Immature natural killer cell (primary cell): ENCODE data around the gene DEPP1. TPM values are rescaled to one million over a fixed set of nuclear protein-coding genes. Genes with fewer than 3 reads are reported as not detected.

Experiments used
- DNase-seq, 3 donors: peaks; one replicate each; pipeline ENCODE4 v3.0.0; 2022; ENCODE audit warnings: mixed read lengths in 1 of 3
- H3K27ac Mint-ChIP-seq, 6 donors: one replicate each; pipeline ENCODE4 v1.8.0; 2020; ENCODE audit warnings: mixed read lengths in 6 of 6, mild to moderate bottlenecking in 5 of 6, inconsistent platforms in 4 of 6, moderate library complexity in 3 of 6
- H3K27me3 Mint-ChIP-seq, 3 donors: one replicate each; pipeline ENCODE4 v1.8.0; 2020 to 2021; ENCODE audit warnings: low read depth in 3 of 3, mild to moderate bottlenecking in 3 of 3, mixed read lengths in 3 of 3, moderate library complexity in 3 of 3, inconsistent platforms in 1 of 3
- H3K36me3 Mint-ChIP-seq, 3 donors: one replicate each; pipeline ENCODE4 v1.8.0; 2020; ENCODE audit warnings: mixed read lengths in 3 of 3, inconsistent platforms in 2 of 3, mild to moderate bottlenecking in 2 of 3
- H3K4me1 Mint-ChIP-seq, 2 donors: one replicate each; pipeline ENCODE4 v1.8.0; 2020; ENCODE audit warnings: inconsistent platforms in 2 of 2, mild to moderate bottlenecking in 2 of 2, mixed read lengths in 2 of 2, moderate library complexity in 1 of 2
- H3K4me3 Mint-ChIP-seq, 5 donors: one replicate each; pipeline ENCODE4 v1.8.0; 2020; ENCODE audit warnings: mild to moderate bottlenecking in 5 of 5, mixed read lengths in 5 of 5, inconsistent platforms in 3 of 5, moderate library complexity in 3 of 5
- H3K9me3 Mint-ChIP-seq, 6 donors: one replicate each; pipeline ENCODE4 v1.8.0; 2020; ENCODE audit warnings: mild to moderate bottlenecking in 6 of 6, mixed read lengths in 6 of 6, inconsistent platforms in 4 of 6, moderate library complexity in 3 of 6
- polyA plus RNA-seq, 3 donors: library from polyadenylated mRNA; unstranded; fragments of 300-500 nt; fragmentation: Illumina TruSeq; gene quantifications; one replicate each; pipeline ENCODE4 v1.2.3, GENCODE V29; 2021

The DEPP1 gene
- polyA plus RNA-seq, 3 donors from 2014 or later, result not detected

DNA sequence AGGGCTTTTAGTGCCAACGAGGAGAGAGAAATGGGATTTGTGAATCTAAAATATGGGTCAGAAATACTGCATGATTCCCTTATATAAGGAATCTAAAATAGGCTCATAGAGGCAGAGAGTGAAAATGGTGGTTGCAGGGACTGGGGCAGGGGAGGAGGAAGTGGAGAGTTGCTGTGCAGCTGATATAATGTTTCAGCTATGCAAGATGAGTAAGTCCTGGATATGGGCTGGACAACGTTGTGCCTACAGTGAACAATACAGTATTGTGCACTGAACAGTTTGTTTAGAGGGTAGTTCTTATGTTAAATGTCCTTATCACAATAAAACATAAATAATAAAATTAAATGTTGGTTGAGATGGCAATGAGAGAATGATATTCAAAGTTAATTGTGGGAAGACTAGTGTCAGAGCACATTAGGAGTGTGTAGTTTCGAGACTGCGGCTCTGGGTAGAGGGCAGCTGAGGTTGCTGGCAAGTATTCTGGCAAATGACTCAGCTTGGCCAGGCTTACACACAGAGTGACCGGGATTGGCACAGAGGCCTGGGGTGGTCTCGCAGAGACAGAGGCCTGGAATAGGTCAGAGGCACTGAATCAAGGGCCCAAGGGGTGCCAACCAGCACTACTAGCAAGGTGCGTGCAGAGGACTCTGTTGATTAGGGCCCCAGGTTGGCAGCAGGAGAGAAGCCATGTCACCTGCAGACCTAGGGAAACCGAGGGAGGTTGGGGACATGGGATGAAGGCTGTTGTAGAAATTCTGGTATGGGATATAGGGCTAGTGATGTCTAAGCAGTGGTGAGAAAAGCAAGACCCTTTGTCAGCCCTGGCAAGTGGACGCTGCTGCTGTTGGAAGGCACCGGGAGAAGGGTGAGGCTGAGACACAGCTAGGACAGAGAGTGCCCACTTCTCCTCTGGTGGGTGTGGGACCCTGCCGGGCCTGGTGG is 2.8 kb upstream of the DEPP1 start:
- H3K9me3 Mint-ChIP-seq, result no peaks in the 10 kb centered on the region
- peaks cover 12 to 29% (median 23%) of the 10 kb centered on the region in 3 donors for H3K36me3 Mint-ChIP-seq
- DNase-seq, result no peak
- H3K27ac Mint-ChIP-seq, result peak overlapping the region in 2 of 6 donors; percentile 1 to 39
- H3K27me3 Mint-ChIP-seq, result peaks cover 0 to 3% (median 0%) of the 10 kb centered on the region in 3 donors
- no peak overlapping the region for H3K4me3 Mint-ChIP-seq
- H3K4me1 Mint-ChIP-seq, result peaks cover 0 to 8% of the 10 kb centered on the region in 2 donors

DNA sequence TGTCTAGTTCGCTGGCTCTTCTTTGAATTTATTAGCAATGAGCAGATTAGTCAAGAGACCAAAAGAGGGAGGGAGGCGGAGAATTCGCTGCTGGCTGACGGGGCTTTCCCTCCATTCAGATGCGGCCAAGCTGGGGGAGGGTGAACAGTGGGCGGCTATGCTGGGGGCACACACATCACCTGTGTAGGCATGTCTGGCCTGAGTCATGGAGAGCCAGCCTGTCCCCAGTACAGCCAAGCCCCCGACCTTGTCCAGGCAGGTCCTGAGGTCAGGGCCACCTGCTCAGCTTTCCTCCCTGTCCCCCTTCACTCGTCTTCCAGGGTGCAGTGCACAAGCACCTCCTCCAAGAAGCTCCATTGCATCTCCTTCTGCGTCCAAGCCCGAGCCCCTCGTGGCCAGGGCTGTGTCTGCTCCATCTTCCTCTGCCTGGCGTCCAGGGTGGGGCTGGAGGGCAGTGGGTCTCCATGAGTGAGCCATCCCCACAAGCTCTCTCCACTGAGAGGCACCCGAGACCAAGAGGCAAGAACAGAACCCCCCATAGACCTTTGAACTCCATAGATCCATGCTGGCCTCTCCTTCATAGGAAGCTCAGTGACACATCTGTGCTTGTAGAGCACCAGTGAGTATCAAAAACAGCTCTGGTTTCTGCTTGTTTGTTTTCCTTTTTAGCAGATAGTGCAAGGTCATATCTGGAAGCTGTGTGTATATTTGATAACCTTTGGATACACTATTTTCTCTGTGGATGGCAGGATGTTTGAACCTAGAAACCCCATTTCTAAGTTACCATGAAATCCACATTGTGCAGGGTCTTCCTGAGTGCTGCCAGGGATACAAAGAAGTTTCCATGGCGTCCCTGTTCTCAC is 1.9 kb upstream of the DEPP1 start:
- no peak for DNase-seq
- Mint-ChIP-seq H3K4me3 (no peak overlapping the region), H3K27me3 (peaks cover 0 to 3% (median 3%) of the 10 kb centered on the region in 3 donors), H3K27ac (peak overlapping the region in 1 of 6 donors; percentile 19), H3K36me3 (peaks cover 4 to 23% (median 14%) of the 10 kb centered on the region in 3 donors), H3K9me3 (no peaks in the 10 kb centered on the region), H3K4me1 (peaks cover 0 to 9% of the 10 kb centered on the region in 2 donors)

DNA sequence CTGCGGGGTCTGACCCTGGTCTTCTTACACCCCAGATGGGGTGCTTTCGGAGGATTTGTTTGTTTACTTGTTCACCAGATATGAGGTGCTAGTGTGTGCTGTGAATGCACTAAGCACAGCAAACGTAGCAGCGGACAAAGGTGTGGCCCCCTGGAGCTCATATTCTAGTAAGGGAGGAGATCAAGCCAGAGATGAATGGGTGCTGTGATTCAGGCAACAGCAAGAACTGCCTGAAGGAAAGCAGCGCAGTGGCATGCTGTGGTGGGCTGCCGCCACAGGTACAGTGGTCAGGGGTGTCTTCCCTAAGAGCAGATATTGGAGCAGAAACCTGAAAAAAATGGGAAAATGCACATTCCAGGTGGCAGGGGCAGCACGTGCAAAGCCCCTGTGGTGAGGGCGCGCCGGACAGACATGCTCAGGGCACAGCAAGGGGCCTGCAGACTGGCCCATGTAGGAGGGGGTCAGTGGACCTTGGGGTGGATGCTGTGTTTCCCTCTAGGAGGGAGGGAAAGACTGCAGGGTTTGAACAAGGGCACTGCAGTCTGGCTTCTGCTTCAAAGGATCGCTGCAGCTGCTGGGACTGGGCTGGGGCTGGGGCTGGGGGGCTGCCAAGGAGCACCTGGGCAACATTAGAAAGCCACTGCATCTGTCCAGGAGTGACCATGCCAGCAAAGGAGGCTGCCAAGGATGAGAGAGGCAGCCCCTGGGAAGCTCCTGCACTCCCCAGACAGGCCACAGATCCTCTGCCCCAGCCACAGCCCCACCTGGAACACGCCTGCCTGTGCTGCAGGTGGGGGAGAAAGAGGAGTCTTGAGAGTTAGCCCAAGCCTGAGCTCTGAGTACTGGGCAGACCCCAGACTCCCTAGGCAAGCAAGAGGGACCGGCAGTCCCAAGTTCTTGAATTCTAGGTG is 927 bp upstream of the DEPP1 start:
- Mint-ChIP-seq H3K27ac (peak overlapping the region in 2 of 6 donors; percentile 30 to 58), H3K9me3 (no peaks in the 10 kb centered on the region), H3K4me1 (peaks cover 3 to 12% of the 10 kb centered on the region in 2 donors)

DNA sequence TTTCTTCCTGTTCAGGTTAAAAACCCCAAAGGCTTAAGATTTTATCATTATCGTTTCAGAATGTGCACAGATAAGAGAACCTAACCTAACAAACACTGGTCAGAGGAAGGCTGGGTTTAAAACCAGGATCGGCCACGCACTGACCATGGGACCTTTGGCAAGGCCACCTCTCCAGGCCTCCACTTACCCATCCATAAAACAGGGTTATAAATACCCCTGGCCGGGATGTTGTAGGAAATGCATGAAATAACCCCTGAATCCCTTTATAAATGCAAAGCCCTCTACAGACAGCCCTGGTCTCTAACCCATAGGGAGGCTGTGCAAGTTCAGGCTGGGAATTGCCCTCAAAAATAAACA is 418 bp downstream of the DEPP1 start:
- peaks cover 0 to 3% (median 3%) of the 10 kb centered on the region in 3 donors for H3K27me3 Mint-ChIP-seq
- H3K27ac Mint-ChIP-seq, result peak overlapping the region in 3 of 6 donors; percentile 16 to 64 (median 35)
- no peaks in the 10 kb centered on the region for H3K9me3 Mint-ChIP-seq
- H3K4me3 Mint-ChIP-seq, result no peak overlapping the region
- H3K36me3 Mint-ChIP-seq, result peaks cover 0 to 13% (median 4%) of the 10 kb centered on the region in 3 donors
- DNase-seq, result no peak
- peaks cover 17 to 26% of the 10 kb centered on the region in 2 donors for H3K4me1 Mint-ChIP-seq

More for the DNA sequence above, 927 bp upstream of the DEPP1 start:
- no peak for DNase-seq
- Mint-ChIP-seq H3K36me3 (peaks cover 0 to 13% (median 8%) of the 10 kb centered on the region in 3 donors), H3K27me3 (peaks cover 0 to 3% (median 3%) of the 10 kb centered on the region in 3 donors), H3K4me3 (no peak overlapping the region)

DNA sequence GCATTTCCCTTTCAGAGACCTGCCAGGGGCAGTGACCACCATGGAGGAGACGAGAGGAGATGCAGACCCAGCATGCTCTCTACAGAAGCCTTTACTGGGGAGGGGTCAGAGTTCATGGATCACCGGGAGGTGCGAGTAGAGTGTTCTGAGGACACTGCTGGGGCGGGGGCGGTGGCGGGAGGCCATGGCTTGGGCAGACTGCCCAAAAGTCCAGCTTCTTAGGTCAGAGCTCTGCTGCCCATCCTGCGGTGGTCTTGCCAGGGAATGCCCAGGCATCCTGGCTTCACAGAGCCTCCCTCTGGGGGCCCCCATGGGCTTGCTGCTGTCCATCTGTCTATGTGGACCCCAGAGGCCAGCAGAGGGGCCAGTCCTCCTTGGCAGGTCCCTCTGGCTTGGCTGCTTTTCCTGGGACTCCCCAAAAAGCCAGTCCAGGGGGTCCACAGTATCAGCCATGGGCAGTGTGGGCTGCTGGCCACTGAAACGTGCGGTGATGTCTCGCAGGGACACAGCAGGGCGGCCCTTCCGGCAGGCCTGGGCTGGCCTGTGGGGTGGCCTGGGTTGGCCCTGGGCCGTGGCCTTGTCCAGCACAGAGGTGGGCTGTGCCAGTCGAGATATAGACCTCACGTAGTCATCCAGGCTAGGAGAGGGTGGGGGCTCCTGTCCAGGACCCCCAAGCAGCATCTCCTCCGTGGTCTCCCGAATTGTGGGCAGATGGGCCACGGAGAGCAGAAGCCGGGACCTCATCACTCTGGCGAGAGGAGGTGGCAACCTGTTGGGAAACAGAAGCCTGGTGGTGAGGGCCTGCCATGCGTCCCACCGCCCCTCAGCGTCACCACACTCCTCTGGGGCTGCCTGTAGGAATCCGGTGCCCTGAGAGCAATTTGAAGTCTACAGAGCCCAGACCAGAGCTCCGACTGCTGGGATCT is 1.1 kb downstream of the DEPP1 start:
- Mint-ChIP-seq H3K4me3 (no peak overlapping the region), H3K36me3 (peaks cover 0 to 13% (median 4%) of the 10 kb centered on the region in 3 donors), H3K27ac (no peak overlapping the region), H3K9me3 (no peaks in the 10 kb centered on the region), H3K4me1 (peaks cover 18 to 32% of the 10 kb centered on the region in 2 donors), H3K27me3 (peaks cover 0 to 3% (median 3%) of the 10 kb centered on the region in 3 donors)
- DNase-seq, result no peak

DNA sequence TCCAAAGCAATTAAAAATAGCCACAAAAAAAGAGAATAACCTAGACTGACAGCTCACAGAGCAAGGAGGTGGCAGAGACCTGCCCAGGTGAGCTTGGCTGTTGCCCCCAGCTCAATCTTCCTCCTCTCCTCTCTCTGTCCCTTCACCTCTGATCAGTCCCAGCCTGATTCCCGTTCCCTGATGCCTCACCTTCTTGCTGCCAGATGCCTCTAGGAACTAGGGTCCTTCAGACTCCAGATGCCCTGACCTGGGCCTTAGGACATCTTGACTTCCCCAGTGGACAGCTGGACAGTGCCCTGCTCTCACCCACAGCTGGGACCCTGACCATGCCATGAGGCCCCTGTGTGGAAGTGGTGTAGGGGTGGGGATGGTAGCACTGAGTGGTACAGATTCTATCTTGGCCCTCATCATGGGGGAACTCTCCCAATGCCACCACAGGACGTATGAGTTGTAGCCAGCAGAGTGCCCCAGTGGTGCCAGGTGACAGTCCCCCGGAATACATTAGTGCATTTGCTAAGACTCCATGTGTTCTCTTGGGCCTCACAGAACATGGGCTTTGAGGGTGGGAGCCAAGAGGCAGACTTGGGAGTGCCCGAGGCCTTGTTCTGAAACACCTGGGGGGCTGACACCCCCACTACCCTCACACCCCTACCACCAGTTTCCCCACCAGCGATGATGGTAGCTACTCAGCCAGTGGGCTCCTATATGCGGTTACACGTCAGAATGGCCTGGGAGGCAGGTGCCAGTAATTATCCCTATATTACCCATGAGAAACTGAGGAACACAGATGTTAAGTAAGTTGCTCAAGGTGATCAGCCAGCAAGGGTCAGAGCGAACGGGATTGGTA is 2.0 kb downstream of the DEPP1 start:
- no peak overlapping the region for H3K27ac Mint-ChIP-seq
- peak overlapping the region in 1 of 5 donors; percentile 46 for H3K4me3 Mint-ChIP-seq
- peaks cover 24 to 41% of the 10 kb centered on the region in 2 donors for H3K4me1 Mint-ChIP-seq
- peaks cover 0 to 20% (median 9%) of the 10 kb centered on the region in 3 donors for H3K36me3 Mint-ChIP-seq
- no peaks in the 10 kb centered on the region for H3K9me3 Mint-ChIP-seq
- no peak for DNase-seq
- peaks cover 2 to 3% (median 3%) of the 10 kb centered on the region in 3 donors for H3K27me3 Mint-ChIP-seq

DNA sequence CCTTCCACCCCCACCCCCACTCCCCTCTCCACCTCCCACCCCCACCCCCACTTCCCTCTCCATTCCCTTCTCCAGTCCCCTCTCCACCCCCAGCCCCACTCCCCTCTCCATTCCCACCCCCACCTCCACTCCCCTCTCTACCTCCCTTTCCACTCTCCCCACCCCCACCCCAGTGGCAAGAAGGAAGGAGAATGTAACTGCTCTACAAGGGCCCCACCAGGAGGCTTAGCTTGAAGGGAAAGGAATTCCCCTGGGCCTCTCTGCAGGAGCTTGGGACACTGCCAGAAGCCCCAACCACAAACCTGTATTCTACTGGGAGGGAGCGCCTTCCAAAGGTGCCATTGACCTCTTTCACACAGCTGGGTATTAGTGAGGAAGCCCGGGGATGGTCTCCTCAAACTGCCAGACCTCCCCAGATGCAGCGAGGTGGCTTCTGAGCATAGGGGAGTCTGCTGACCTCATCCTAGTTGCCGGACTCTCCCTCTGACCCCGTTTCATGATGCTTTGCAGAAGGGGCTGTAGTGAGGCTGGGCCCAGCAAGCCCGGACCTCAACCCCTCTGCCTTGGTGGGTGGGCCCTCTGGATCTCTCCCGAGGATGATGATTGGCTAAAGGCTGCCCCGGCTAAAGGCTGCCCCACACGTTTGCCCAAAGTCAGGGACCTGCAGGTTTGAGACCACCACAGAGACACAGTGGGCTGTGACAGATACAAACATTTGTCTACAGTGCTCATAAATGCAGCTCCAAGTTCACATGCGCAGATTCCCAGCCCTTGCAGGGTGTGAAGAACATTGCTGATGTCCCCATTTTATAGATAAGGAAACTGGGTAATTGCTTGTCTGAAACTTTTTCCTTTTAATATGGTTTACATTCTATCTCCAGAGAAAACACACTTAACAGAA is 2.9 kb downstream of the DEPP1 start:
- H3K4me3 Mint-ChIP-seq, result peak overlapping the region in 4 of 5 donors; percentile 2 to 43 (median 27)

DNA sequence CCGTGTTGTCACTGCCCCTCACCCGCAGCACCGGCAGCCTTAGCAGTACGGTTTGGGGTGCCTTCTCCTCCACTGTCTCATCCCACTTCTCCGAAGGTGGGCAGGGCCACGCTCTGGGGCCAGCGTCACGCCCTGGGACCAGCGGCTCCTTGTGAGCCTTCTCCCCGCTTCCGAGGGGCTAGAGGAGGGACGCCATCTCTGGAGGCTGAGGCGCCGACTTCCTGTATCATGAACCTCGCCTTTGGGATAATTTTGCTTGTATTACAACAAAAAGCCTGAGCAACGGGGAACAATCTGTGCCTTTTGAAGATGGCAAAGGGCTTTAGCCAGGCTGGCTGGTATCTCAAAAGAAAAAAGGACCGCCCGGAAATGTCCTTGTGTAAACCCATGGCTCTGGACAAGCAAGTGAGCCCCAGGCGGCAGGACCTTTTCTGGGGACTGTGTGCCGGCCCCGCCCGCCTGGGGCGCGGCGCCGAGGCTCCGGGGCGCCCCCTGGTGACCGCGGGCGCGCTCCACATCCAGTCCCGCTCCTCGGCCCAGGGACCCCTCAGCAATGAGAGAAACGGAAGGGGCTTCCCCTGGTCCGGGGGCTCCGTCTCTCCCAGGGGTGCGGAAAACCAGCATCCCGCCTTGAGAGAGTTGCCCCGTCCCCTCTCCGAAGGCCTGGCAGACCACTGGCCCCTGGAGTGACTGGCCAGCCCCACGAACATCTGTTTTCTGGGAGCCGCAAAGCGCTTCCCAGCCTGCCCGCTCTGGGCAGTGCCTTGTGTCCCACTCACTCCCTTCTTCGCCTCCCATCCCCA is 3.8 kb downstream of the DEPP1 start:
- peaks cover 2 to 3% (median 3%) of the 10 kb centered on the region in 3 donors for H3K27me3 Mint-ChIP-seq

More for the DNA sequence above, 2.9 kb downstream of the DEPP1 start:
- H3K27ac Mint-ChIP-seq, result peak overlapping the region in 2 of 6 donors; percentile 45 to 48
- no peaks in the 10 kb centered on the region for H3K9me3 Mint-ChIP-seq
- peaks cover 0 to 21% (median 9%) of the 10 kb centered on the region in 3 donors for H3K36me3 Mint-ChIP-seq
- H3K27me3 Mint-ChIP-seq, result peaks cover 2 to 3% (median 3%) of the 10 kb centered on the region in 3 donors
- DNase-seq, result no peak
- H3K4me1 Mint-ChIP-seq, result peaks cover 28 to 45% of the 10 kb centered on the region in 2 donors

DNA sequence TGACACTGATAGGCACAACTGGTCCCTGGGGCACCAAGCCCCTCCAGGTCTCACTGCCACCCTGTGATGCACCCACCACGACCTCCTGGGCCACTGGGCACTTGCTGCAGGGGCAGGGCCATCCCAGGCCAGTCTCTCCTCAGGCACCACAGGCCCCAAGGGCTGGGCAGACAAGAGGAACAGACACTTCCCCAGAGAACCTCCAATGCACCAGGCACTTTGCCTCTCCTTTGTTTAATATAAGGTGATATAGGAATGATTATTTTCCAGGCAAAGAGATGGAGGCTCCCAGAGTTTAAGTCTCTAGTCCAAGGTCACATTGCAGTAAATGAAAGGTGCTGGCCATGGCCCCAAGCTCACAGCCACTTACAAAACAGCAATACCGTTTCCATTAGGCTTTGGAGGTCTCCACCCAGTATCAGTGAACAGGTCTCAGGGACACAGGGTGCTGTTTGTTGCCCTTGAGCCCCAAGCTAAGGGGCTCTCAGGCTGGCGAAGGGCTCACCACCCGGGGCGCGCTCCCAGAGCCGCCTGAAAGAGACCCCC is 4.5 kb downstream of the DEPP1 start:
- DNase-seq, result no peak
- H3K36me3 Mint-ChIP-seq, result peaks cover 0 to 15% (median 9%) of the 10 kb centered on the region in 3 donors
- H3K4me1 Mint-ChIP-seq, result peaks cover 43 to 57% of the 10 kb centered on the region in 2 donors
- H3K27ac Mint-ChIP-seq, result peak overlapping the region in 3 of 6 donors; percentile 46 to 74 (median 62)
- H3K27me3 Mint-ChIP-seq, result peaks cover 0 to 3% (median 2%) of the 10 kb centered on the region in 3 donors
- H3K9me3 Mint-ChIP-seq, result no peaks in the 10 kb centered on the region
- peak overlapping the region; percentile 42 to 70 (median 63) for H3K4me3 Mint-ChIP-seq

More for the DNA sequence above, 3.8 kb downstream of the DEPP1 start:
- peak; percentile 71 to 76 (median 74) for DNase-seq
- Mint-ChIP-seq H3K4me3 (peak overlapping the region; percentile 42 to 70 (median 63)), H3K36me3 (peaks cover 0 to 19% (median 9%) of the 10 kb centered on the region in 3 donors), H3K9me3 (no peaks in the 10 kb centered on the region), H3K4me1 (peaks cover 37 to 50% of the 10 kb centered on the region in 2 donors), H3K27ac (peak overlapping the region in 2 of 6 donors; percentile 62 to 66)
